ENCODE measurements around the gene ZNF132.

The ZNF132 gene

DNA sequence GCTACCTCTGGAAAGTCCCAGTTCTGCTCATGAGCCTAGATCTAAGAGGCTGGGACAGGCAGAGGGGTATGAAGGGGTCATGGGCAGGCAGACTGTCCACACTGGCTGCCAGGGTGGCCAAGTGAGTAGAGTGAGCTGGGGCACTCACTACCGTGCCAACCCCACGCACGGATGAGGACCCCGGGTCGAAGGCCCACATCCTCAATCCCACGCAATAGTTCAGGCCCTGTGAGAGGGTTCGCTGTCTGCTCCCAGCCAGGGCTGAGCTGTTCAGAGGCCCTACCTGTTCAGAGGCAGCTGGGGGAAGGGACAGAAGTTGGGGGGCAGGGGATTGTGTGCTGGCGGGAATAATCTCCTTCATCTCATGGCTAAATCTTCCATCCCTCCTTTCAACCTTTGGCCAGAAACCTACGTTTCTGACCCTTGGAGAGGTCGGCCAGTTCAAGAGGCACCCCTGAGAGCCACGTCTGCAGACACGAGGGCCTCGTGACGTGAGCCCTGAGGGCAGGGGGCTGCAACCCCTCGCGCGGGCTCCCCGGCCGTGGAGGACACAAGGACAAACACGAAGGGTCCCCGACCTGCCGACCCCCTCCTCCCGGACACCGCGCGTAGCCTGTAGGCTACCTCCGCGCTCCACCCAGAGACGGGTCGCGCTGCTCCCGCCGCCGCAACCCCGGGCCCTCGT is 53.9 kb downstream of the ZNF132 start:
- no peak for FAIRE-seq

DNA sequence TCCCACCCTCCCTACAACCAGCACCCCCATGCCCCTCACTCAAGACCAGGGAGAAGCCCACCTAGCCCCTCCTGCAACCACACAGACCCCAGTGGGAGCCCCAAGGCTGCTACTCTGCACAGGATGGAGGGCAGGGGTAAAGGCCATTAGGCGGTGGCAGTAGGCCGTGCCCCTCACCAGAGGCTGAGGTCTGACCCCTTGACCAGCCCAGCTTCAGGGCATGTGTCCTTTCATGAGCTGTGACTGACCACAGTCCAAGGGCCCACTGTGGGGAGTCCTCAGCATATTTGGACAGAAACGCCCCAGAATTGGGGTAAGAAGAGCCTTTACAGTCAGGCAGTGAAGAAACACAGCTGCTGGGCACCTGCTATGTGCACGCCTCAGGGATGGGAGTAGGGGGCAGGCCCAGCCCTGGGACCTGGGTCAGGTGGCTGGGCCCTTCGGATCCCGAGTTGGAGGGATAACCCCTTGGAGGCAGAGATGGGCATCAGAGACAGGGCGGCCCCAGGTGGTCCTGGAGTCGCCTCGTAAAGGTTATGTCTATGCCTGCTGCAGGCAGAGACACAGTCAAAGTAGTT is 54.6 kb downstream of the ZNF132 start:
- no peak for FAIRE-seq

DNA sequence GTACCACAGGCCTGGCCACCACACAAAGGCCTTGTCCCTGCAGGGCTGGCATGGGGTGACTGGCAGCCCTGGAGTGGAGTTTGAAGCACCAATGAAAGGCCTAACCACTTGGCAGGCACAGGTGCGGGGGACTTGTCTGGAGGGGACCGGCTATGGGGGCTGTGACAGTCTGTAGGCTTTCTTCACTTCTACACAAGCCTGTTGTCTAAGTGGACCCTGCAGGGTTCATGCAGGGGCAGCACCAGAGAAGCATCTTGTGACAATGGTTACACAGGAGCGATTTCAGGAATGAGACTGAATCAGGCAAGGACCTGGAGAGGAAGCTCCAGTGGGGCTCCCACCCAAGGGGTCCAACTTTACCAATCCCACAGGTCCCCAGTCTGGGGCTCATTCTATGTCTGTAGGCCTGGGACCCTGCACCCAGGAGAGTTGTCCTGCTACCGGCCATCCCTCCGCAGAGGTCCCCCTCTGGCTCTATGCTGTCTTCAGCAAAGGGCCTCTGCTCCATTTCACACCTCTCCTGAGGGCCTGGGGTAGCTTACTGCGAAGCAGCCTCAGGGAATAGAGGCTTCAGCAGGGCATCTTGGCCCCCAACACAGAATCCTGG is 56.9 kb downstream of the ZNF132 start:
- FAIRE-seq = no peak

Measured in G401.6 (cell line).